Activated T-helper 17 cell treated with anti-CD3 and anti-CD28 coated beads, Interleukin-2, amount 50 U/mL, for 72 hours (primary cell): ENCODE measurements around the gene HBEGF. TPM values are rescaled to one million over a fixed set of nuclear protein-coding genes. Genes with fewer than 3 reads are reported as not detected.

Experiments
- ATAC-seq: fragments of 150-1000 bp; cut with Tn5 transposase; replicated peaks from 2 replicates; pipeline ENCODE4 v1.10.0; 2021; ENCODE audit warnings: mild to moderate bottlenecking, moderate library complexity
- H3K27ac Mint-ChIP-seq: one replicate; pipeline ENCODE4 v1.8.0; 2022; ENCODE audit warnings: mixed read lengths
- H3K27me3 Mint-ChIP-seq: one replicate; pipeline ENCODE4 v1.8.0; 2022; ENCODE audit warnings: mixed read lengths
- H3K36me3 Mint-ChIP-seq: one replicate; pipeline ENCODE4 v1.8.0; 2022; ENCODE audit warnings: low read depth, mild to moderate bottlenecking, mixed read lengths
- H3K4me1 Mint-ChIP-seq: one replicate; pipeline ENCODE4 v1.8.0; 2022; ENCODE audit warnings: mixed read lengths
- H3K4me3 Mint-ChIP-seq: one replicate; pipeline ENCODE4 v1.8.0; 2022; ENCODE audit warnings: mild to moderate bottlenecking, mixed read lengths
- H3K9me3 Mint-ChIP-seq: one replicate; pipeline ENCODE4 v1.8.0; 2022; ENCODE audit warnings: mixed read lengths
- total RNA-seq, 2 donors: library from RNA; stranded (reverse); gene quantifications; one replicate each; pipeline ENCODE4 v1.2.3, GENCODE V29; 2022

HBEGF gene
- total RNA-seq, 2 donors from 2014 or later: 12.6 to 22.9 TPM

DNA sequence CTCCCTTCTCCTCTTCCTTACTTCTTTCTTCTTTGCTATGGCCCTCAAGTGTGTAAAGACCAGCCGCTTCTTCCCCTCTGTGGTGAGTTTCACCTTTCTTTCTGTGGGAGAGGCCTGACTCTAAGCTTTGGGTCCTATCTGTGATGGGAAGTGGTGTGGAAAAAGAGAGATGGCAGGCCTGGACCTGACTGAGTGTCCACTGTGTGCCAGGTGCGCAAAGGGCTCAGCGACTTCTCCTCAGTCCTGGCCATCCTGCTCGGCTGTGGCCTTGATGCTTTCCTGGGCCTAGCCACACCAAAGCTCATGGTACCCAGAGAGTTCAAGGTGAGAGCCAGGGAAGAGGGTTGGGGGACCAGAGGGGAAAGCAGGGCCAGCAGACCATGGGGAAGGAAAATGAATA lies 19.5 kb upstream of the HBEGF start:
- no peak for ATAC-seq
- Mint-ChIP-seq H3K9me3 (no peaks in the 10 kb centered on the region), H3K27ac (no peak overlapping the region), H3K27me3 (no peaks in the 10 kb centered on the region), H3K4me1 (peaks cover 4% of the 10 kb centered on the region), H3K4me3 (no peak overlapping the region), H3K36me3 (no peaks in the 10 kb centered on the region)

DNA sequence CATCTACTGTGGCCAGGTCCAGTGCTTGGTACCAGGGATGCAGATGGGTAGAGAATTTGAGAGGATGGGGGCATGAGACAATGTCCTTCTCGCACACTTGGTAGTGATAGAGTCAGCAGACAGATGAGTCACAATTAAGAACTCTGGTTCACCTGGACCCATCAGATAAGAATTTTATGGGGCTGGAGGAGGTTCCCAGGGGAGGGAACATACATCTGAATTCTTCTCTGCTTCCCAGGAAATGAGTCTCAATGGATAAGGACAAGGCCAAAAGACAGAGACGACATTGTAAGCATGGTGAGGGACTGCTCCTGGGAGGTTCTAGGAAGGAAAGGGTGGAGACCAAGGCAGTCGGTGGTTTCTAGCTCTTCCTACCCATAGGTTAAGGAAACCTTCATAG lies 18.9 kb upstream of the HBEGF start:
- H3K4me3 Mint-ChIP-seq: no peak overlapping the region
- H3K36me3 Mint-ChIP-seq: no peaks in the 10 kb centered on the region
- no peaks in the 10 kb centered on the region for H3K27me3 Mint-ChIP-seq
- no peak overlapping the region for H3K27ac Mint-ChIP-seq
- ATAC-seq: no peak
- no peaks in the 10 kb centered on the region for H3K9me3 Mint-ChIP-seq
- peaks cover 4% of the 10 kb centered on the region for H3K4me1 Mint-ChIP-seq

DNA sequence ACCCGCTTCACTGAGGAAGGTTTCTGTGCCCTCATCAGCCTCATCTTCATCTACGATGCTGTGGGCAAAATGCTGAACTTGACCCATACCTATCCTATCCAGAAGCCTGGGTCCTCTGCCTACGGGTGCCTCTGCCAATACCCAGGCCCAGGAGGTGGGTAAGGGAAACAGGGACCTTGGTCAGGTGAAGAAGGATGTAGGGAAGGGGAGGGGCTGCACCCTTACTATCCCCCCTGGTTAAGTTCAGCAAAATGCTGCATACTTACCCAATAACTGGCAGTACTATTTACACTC lies 18.0 kb upstream of the HBEGF start:
- no peaks in the 10 kb centered on the region for H3K27me3 Mint-ChIP-seq
- no peaks in the 10 kb centered on the region for H3K9me3 Mint-ChIP-seq
- H3K27ac Mint-ChIP-seq: no peak overlapping the region
- H3K36me3 Mint-ChIP-seq: no peaks in the 10 kb centered on the region
- no peak for ATAC-seq
- H3K4me1 Mint-ChIP-seq: peaks cover 4% of the 10 kb centered on the region
- H3K4me3 Mint-ChIP-seq: no peak overlapping the region

DNA sequence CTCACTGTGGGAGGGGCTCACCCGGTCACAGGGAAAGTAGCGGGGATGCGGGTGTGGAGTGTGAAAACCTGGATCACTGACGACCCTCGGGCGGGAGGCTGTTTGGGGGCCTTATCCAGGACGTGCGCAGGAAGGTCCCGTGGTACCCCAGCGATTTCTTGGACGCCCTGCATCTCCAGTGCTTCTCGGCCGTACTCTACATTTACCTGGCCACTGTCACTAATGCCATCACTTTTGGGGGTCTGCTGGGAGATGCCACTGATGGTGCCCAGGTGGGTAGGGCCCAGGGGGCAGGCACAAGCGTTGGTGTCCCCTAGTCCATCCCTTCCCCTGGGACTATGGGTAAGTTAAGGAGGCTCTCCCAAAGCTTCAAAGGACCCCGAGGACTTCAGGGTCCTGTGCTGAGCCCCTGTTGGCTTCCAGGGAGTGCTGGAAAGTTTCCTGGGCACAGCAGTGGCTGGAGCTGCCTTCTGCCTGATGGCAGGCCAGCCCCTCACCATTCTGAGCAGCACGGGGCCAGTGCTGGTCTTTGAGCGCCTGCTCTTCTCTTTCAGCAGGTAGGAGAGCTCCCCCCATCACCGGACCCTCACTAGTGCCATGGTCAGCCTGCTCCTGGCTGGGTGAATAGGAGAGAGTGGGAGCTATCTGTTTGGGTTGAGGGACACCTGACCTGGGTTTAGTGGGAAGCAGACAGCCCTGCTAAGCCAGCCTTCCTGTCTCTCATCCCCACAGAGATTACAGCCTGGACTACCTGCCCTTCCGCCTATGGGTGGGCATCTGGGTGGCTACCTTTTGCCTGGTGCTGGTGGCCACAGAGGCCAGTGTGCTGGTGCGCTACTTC lies 17.4 kb upstream of the HBEGF start:
- Mint-ChIP-seq H3K27ac (peak overlapping the region; percentile 41), H3K4me1 (peaks cover 4% of the 10 kb centered on the region), H3K36me3 (no peaks in the 10 kb centered on the region), H3K4me3 (peak overlapping the region; percentile 80), H3K27me3 (no peaks in the 10 kb centered on the region), H3K9me3 (no peaks in the 10 kb centered on the region)
- ATAC-seq: no peak

DNA sequence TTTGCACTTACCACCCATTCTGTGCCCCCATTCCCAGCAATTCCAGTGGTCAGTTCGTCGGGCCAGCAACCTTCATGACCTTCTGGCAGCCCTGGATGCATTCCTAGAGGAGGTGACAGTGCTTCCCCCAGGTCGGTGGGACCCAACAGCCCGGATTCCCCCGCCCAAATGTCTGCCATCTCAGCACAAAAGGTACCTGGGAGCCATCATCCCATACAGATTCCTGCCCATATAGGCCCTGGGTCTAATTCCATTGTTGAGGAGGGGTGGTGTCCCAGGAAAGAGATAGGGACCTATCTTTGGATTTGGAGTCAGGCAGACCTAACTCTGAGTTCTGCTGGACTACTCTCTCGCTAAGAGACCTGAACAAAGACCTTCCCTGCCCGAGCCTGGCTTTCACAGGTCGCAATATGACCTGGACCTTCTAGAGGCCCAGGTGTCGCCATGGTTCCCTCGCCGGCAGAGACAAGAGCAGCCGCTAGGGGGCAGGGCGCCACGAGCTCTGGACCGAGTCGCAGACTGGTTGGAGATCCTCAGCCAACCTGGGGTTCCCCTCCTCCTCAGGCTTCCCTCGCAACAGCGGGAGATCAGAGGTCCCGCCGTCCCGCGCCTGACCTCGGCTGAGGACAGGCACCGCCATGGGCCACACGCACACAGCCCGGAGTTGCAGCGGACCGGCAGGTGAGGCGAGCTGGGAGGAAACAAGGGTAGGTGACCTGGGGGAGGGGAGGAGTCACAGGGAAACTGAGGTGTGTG lies 16.6 kb upstream of the HBEGF start:
- H3K27ac Mint-ChIP-seq: peak overlapping the region; percentile 41
- peak overlapping the region; percentile 80 for H3K4me3 Mint-ChIP-seq
- peak; percentile 96 for ATAC-seq
- no peaks in the 10 kb centered on the region for H3K36me3 Mint-ChIP-seq
- H3K27me3 Mint-ChIP-seq: no peaks in the 10 kb centered on the region
- H3K4me1 Mint-ChIP-seq: peaks cover 4% of the 10 kb centered on the region
- no peaks in the 10 kb centered on the region for H3K9me3 Mint-ChIP-seq

DNA sequence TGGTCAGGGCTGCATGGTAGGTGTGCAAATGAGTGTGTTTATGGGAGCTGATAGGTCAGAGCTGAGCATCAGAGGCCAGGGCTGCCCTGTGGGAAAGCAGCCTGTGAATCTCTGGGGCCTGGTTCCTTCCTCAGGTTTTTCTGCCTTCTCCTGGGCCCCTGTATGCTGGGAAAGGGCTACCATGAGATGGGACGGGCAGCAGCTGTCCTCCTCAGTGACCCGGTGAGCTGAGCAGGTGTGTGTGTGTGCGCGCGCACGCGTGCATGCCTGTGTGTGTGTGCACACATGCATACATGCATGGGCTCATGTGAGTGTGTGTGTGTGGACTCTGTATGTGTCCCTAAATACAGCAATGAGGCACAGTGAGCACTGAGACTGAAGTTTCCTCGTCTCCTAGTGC lies 15.9 kb upstream of the HBEGF start:
- no peak overlapping the region for H3K4me3 Mint-ChIP-seq
- H3K36me3 Mint-ChIP-seq: no peaks in the 10 kb centered on the region
- H3K27me3 Mint-ChIP-seq: no peaks in the 10 kb centered on the region
- no peak overlapping the region for H3K27ac Mint-ChIP-seq
- peaks cover 11% of the 10 kb centered on the region for H3K4me1 Mint-ChIP-seq
- no peak for ATAC-seq
- H3K9me3 Mint-ChIP-seq: no peaks in the 10 kb centered on the region

DNA sequence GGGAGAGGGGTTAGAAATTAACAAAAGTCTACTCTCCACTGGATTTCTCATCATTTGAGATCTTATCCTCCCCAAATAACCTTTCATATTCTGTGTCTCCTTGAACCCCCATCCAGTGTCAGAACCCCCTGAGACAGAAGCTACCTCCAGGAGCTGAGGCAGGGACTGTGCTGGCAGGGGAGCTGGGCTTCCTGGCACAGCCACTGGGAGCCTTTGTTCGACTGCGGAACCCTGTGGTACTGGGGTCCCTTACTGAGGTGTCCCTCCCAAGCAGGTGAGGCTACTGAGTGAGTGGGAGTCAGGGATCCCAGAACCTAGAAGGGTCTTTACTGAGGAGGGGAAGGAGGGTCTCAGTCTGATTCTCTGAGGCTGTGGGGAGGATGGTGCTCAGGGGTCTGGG lies 15.5 kb upstream of the HBEGF start:
- Mint-ChIP-seq H3K36me3 (no peaks in the 10 kb centered on the region), H3K4me3 (no peak overlapping the region), H3K27me3 (no peaks in the 10 kb centered on the region), H3K4me1 (peaks cover 12% of the 10 kb centered on the region), H3K9me3 (no peaks in the 10 kb centered on the region), H3K27ac (no peak overlapping the region)
- no peak for ATAC-seq

DNA sequence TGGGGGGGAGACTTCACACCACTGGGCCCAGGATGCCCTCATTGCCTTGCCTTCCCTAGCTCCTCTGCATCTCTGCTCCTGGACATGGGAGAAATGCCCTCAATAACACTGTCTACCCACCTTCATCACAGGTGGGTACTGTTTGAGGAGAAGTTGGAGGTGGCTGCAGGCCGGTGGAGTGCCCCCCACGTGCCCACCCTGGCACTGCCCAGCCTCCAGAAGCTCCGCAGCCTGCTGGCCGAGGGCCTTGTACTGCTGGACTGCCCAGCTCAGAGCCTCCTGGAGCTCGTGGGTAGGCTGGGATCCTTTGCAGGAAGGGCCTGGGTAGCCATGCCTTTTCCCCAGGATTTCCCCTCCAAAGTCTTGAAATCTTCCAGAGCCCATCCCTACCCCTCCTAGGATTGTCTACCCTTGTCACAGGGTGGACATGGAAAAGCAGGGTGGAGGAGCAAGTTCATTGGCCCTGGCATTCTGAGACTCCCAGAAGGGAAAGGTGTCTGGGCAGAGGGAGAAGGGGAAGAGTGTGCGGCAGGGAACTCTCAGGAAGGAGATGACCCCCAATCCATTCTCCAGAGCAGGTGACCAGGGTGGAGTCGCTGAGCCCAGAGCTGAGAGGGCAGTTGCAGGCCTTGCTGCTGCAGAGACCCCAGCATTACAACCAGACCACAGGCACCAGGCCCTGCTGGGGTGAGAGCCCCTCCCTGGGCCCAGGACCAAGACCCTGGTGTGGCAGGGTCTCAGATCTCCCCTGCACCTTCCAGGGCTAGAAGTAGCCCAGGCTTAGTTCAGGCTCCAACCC lies 14.5 kb upstream of the HBEGF start:
- Mint-ChIP-seq H3K9me3 (no peaks in the 10 kb centered on the region), H3K4me3 (no peak overlapping the region), H3K27ac (no peak overlapping the region), H3K4me1 (peaks cover 12% of the 10 kb centered on the region), H3K27me3 (no peaks in the 10 kb centered on the region), H3K36me3 (no peaks in the 10 kb centered on the region)
- ATAC-seq: no peak

DNA sequence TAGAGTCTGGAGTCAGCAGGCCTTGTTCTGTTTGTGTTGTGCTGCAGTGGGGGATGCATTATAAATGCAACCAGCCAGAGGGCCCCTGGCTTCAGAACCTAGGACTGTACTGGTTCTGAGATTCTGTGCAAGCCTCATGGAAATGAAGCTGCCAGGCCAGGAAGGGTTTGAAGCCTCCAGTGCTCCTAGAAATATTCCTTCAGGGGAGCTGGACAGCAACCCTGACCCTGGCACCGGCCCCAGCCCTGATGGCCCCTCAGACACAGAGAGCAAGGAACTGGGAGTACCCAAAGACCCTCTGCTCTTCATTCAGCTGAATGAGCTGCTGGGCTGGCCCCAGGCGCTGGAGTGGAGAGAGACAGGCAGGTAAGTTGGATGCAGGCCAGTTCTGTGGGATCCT lies 13.7 kb upstream of the HBEGF start, which contains the start of gene SLC4A9:
SLC4A9 (plus strand) TSS at position 94 of the 400 bp plus-strand sequence; CDS start at position 137, 43 bp downstream.
- Mint-ChIP-seq H3K9me3 (no peaks in the 10 kb centered on the region), H3K27ac (no peak within 1 kb of the TSS), H3K27me3 (no peaks in the 10 kb centered on the region), H3K36me3 (no peaks in the 10 kb centered on the region), H3K4me3 (no peak within 1 kb of the TSS), H3K4me1 (peaks cover 12% of the 10 kb centered on the region)
- ATAC-seq: no peak

DNA sequence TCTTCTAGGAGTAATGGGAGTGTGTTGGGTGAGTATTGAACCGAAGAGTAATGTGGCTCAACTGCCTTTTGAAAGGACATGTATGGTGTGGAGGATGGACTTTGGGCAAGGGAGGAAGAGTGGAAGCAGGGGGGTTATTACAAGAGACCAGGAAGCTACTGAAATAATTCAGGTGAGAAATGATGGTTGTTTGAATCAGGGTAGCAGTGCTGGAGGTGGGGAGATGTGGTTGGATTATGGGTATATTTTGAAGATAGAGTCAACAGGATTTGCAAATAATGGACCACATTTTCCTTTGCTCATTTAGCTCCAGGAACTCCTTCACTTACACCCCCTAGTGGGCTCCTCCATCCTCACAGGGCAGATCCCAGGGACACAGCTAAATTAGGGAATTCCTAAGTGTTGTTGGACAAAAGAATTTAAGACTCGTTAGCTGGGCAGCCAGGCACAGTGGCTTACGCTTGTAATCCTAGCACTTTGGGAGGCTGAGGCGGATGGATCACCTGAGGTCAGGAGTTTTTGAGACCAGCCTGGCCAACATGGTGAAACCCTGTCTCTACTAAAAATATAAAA lies 12.4 kb upstream of the HBEGF start:
- Mint-ChIP-seq H3K4me1 (peaks cover 12% of the 10 kb centered on the region), H3K4me3 (peak overlapping the region; percentile 4), H3K27ac (no peak overlapping the region), H3K9me3 (no peaks in the 10 kb centered on the region), H3K36me3 (no peaks in the 10 kb centered on the region), H3K27me3 (no peaks in the 10 kb centered on the region)
- ATAC-seq: no peak

DNA sequence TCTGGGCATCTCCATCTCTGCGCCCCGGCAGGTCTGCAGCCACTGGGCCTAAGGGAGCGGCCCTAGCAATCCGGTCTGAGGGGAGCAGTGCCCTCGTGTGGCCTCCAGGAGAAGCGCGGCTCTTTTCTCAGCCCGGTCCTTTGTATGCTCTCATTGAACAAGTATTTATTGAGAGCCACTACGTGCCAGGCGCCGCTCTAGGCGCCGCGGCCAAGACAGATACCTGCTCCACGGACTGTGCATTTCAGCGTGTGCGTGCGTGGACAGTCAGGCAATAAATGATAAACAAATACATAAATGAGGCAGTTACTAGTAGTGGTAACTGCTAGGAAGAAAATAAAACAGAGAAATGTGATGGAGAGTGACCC lies 11.3 kb upstream of the HBEGF start:
- H3K27me3 Mint-ChIP-seq: no peaks in the 10 kb centered on the region
- H3K4me1 Mint-ChIP-seq: peaks cover 7% of the 10 kb centered on the region
- peak overlapping the region; percentile 77 for H3K4me3 Mint-ChIP-seq
- no peaks in the 10 kb centered on the region for H3K9me3 Mint-ChIP-seq
- H3K36me3 Mint-ChIP-seq: no peaks in the 10 kb centered on the region
- peak overlapping the region; percentile 72 for H3K27ac Mint-ChIP-seq
- peak; percentile 96 for ATAC-seq

DNA sequence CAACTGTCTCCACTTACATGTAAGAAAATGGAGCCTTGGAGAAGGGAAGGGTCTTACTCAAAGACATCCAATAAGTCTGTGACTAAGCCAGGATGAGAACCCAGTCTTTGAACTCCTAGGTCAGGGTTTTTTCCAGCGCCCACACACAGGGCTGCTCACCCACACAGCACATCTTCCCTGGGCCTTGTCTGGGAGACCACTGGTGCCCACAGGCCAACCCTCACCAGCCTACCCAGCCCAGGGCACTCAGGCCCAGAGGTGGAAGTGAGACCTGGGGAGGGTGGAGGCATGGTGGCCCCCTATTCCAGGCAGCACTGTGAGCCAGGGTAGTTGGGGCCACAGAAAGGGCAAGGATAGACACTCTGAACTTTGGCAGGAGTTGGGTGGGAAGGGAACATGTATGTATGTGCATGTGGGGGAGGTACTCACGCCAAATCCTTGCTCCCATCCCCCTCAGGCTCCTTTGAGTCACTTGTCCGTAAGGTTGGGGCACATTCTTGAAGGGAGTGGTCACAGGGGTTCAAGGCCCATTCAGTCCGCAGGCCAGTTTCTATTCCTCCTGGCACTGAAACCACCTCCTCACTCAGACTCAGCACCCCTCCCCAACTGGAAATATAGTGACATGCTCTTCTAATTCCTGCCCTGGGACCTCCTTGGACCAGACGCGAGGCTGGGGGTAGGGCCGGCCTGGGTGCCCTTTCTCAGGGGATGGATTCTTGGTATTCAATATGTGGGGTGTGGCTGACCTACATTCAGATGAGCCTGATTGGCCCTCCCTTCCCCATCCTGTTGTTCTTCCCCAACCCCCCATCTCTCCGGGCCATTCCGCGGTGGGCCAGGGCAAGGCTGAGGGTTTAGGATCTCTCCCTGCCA lies 10.7 kb upstream of the HBEGF start:
- H3K4me1 Mint-ChIP-seq: peaks cover 7% of the 10 kb centered on the region
- peak overlapping the region; percentile 77 for H3K4me3 Mint-ChIP-seq
- no peaks in the 10 kb centered on the region for H3K36me3 Mint-ChIP-seq
- peak; percentile 60 for ATAC-seq
- no peaks in the 10 kb centered on the region for H3K27me3 Mint-ChIP-seq
- H3K9me3 Mint-ChIP-seq: no peaks in the 10 kb centered on the region
- peak overlapping the region; percentile 72 for H3K27ac Mint-ChIP-seq

DNA sequence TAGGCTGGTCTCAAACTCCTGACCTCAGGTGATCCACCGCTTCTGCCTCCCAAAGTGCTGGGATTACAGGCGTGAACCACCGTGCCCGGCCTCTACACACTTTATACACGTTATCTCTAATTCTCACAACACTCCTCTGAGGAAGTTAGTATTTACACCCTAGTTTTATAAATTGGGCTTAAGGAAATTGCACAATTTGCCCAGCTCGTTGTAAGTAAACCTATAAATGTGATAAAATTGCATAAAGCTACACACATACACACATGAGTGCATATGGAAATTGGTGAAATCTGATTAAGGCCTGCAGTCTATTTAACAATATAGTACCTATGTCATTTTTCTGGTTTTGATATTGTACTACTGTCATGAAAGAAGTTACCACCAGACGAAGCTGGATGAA lies 9.1 kb upstream of the HBEGF start:
- no peaks in the 10 kb centered on the region for H3K36me3 Mint-ChIP-seq
- H3K4me1 Mint-ChIP-seq: peaks cover 7% of the 10 kb centered on the region
- ATAC-seq: no peak
- H3K27me3 Mint-ChIP-seq: no peaks in the 10 kb centered on the region
- no peak overlapping the region for H3K27ac Mint-ChIP-seq
- no peak overlapping the region for H3K4me3 Mint-ChIP-seq
- H3K9me3 Mint-ChIP-seq: no peaks in the 10 kb centered on the region
